ENCODE measurements around the gene YAP1.

YAP1 gene

GRCh38 chr11:102188488-102188887 lies 78.2 kb downstream of the YAP1 start:
- TF ChIP-seq SIN3A (IDR thresholded peaks at IDR 0.05; ENCODE audit: borderline replicate concordance, insufficient read depth, low read length) = no peak
- TF ChIP-seq REST (IDR thresholded peaks at IDR 0.05; ENCODE audit: insufficient read depth in 1 of 2, low read depth in 2 of 2, low read length in 2 of 2) = no peak
- no peak for TF ChIP-seq TAF1 (IDR thresholded peaks at IDR 0.05; ENCODE audit: borderline replicate concordance, insufficient read depth, low read length)
- TF ChIP-seq POLR2AphosphoS5 (IDR thresholded peaks at IDR 0.05; ENCODE audit: low read depth, low read length) = no peak
- no peak for TF ChIP-seq FOXP2 (optimal IDR thresholded peaks at IDR 0.05; ENCODE audit: borderline replicate concordance, extremely low read depth, extremely low read length, insufficient read depth)

- TF ChIP-seq SIN3A (IDR thresholded peaks at IDR 0.05; ENCODE audit: borderline replicate concordance, insufficient read depth, low read length) (no peak), FOXP2 (optimal IDR thresholded peaks at IDR 0.05; ENCODE audit: borderline replicate concordance, extremely low read depth, extremely low read length, insufficient read depth) (no peak), POLR2AphosphoS5 (IDR thresholded peaks at IDR 0.05; ENCODE audit: low read depth, low read length) (no peak), REST (IDR thresholded peaks at IDR 0.05; ENCODE audit: insufficient read depth in 1 of 2, low read depth in 2 of 2, low read length in 2 of 2) (no peak), TAF1 (IDR thresholded peaks at IDR 0.05; ENCODE audit: borderline replicate concordance, insufficient read depth, low read length) (no peak)
These were observed 81.6 kb downstream of the YAP1 start for GRCh38 chr11:102191832-102192231.

- TF ChIP-seq SIN3A (IDR thresholded peaks at IDR 0.05; ENCODE audit: borderline replicate concordance, insufficient read depth, low read length) = no peak
- no peak for TF ChIP-seq REST (IDR thresholded peaks at IDR 0.05; ENCODE audit: insufficient read depth in 1 of 2, low read depth in 2 of 2, low read length in 2 of 2)
- TF ChIP-seq TAF1 (IDR thresholded peaks at IDR 0.05; ENCODE audit: borderline replicate concordance, insufficient read depth, low read length) = no peak
- no peak for TF ChIP-seq POLR2AphosphoS5 (IDR thresholded peaks at IDR 0.05; ENCODE audit: low read depth, low read length)
- no peak for TF ChIP-seq FOXP2 (optimal IDR thresholded peaks at IDR 0.05; ENCODE audit: borderline replicate concordance, extremely low read depth, extremely low read length, insufficient read depth)
These were observed 82.3 kb downstream of the YAP1 start for GRCh38 chr11:102192349-102193066.

- no peak for TF ChIP-seq POLR2AphosphoS5 (IDR thresholded peaks at IDR 0.05; ENCODE audit: low read depth, low read length)
- no peak for TF ChIP-seq FOXP2 (optimal IDR thresholded peaks at IDR 0.05; ENCODE audit: borderline replicate concordance, extremely low read depth, extremely low read length, insufficient read depth)
- TF ChIP-seq SIN3A (IDR thresholded peaks at IDR 0.05; ENCODE audit: borderline replicate concordance, insufficient read depth, low read length) = no peak
- no peak for TF ChIP-seq REST (IDR thresholded peaks at IDR 0.05; ENCODE audit: insufficient read depth in 1 of 2, low read depth in 2 of 2, low read length in 2 of 2)
These were observed 84.0 kb downstream of the YAP1 start for GRCh38 chr11:102194257-102194656.
